Neuronal stem cell (in vitro differentiated cells): ENCODE data around the gene ZBED1.
A peak's percentile ranks its signal among the peaks of the same experiment; 100 is the strongest.

ENCODE experiments used
- DNase-seq: peaks from one replicate; pipeline ENCODE4 v3.0.0-alpha.2; 2013; ENCODE audit warnings: low spot score
- H2AFZ ChIP-seq: one replicate; pipeline ENCODE4 v1.6.1; 2013; ENCODE audit warnings: mild to moderate bottlenecking, low read length, inconsistent platforms
- H2AK5ac ChIP-seq: 2 replicates; pipeline ENCODE4 v1.6.1; 2013; ENCODE audit warnings: low read depth, mild to moderate bottlenecking, inconsistent platforms, low read length, moderate library complexity, mixed read lengths
- H2BK120ac ChIP-seq: 2 replicates; pipeline ENCODE4 v1.6.1; 2013; ENCODE audit warnings: low read depth, mild to moderate bottlenecking, inconsistent platforms, low read length, moderate library complexity, mixed read lengths
- H2BK12ac ChIP-seq: one replicate; pipeline ENCODE4 v1.6.1; 2013; ENCODE audit warnings: low read length, inconsistent platforms
- H2BK15ac ChIP-seq: 2 replicates; pipeline ENCODE4 v1.6.1; 2013; ENCODE audit warnings: mild to moderate bottlenecking, low read length, inconsistent platforms, mixed read lengths
- H2BK5ac ChIP-seq: one replicate; pipeline ENCODE4 v1.6.1; 2013; ENCODE audit warnings: inconsistent platforms, mild to moderate bottlenecking, low read length, moderate library complexity
- H3K14ac ChIP-seq: one replicate; pipeline ENCODE4 v1.6.1; 2013; ENCODE audit warnings: low read length, inconsistent platforms
- H3K18ac ChIP-seq: 2 replicates; pipeline ENCODE4 v1.6.1; 2013; ENCODE audit warnings: low read length, inconsistent platforms
- H3K23ac ChIP-seq: 2 replicates; pipeline ENCODE4 v1.6.1; 2013; ENCODE audit warnings: low read depth, mild to moderate bottlenecking, mixed read lengths, low read length, inconsistent platforms; ENCODE audit not compliant: poor library complexity
- H3K27ac ChIP-seq: replicated peaks from 3 replicates; pipeline ENCODE4 v1.5.1; 2013; ENCODE audit warnings: low read length, inconsistent platforms
- H3K27me3 ChIP-seq, 3 experiments: 2 replicates each; pipeline ENCODE4 v1.6.1; 2013; ENCODE audit warnings: low read length in 3 of 3, mild to moderate bottlenecking in 2 of 3, inconsistent platforms in 1 of 3, low read depth in 1 of 3, mixed read lengths in 1 of 3, moderate library complexity in 1 of 3; ENCODE audit not compliant: control insufficient read depth in 3 of 3, insufficient read depth in 3 of 3
- H3K36me3 ChIP-seq, 2 donors: replicated peaks in 1 of 2; 2 replicates each; pipeline ENCODE4 v1.6.1; 2013; ENCODE audit warnings: low read length in 2 of 2; ENCODE audit not compliant: control insufficient read depth in 2 of 2, insufficient read depth in 2 of 2
- H3K4ac ChIP-seq: 2 replicates; pipeline ENCODE4 v1.6.1; 2013; ENCODE audit warnings: inconsistent platforms, mild to moderate bottlenecking, low read length, moderate library complexity
- H3K4me1 ChIP-seq, 2 donors: 1 replicate in 1 of 2; 2 replicates in 1 of 2; pipeline ENCODE4 v1.6.1; 2013; ENCODE audit warnings: low read length in 2 of 2, low read depth in 1 of 2; ENCODE audit not compliant: control insufficient read depth in 2 of 2, insufficient read depth in 1 of 2
- H3K4me2 ChIP-seq: one replicate; pipeline ENCODE4 v1.6.1; 2013; ENCODE audit warnings: mild to moderate bottlenecking, low read length, inconsistent platforms; ENCODE audit not compliant: insufficient read depth, poor library complexity, severe bottlenecking
- H3K4me3 ChIP-seq, 2 donors: 2 replicates each; pipeline ENCODE4 v1.5.1; 2013; ENCODE audit warnings: low read length in 2 of 2, mild to moderate bottlenecking in 2 of 2, inconsistent platforms in 1 of 2, moderate library complexity in 1 of 2
- H3K79me1 ChIP-seq: one replicate; pipeline ENCODE4 v1.6.1; 2013; ENCODE audit warnings: low read depth, mild to moderate bottlenecking, inconsistent platforms, low read length, moderate library complexity
- H3K9ac ChIP-seq: one replicate; pipeline ENCODE4 v1.6.1; 2013; ENCODE audit warnings: mild to moderate bottlenecking, low read depth, low read length, inconsistent platforms; ENCODE audit not compliant: poor library complexity
- H3K9me3 ChIP-seq, 2 donors: replicated peaks in 1 of 2; 2 replicates each; pipeline versions ENCODE3 to v1.6.1; 2013; ENCODE audit warnings: low read length in 2 of 2, mild to moderate bottlenecking in 2 of 2, inconsistent platforms in 1 of 2, low read depth in 1 of 2, mixed read lengths in 1 of 2, moderate library complexity in 1 of 2; ENCODE audit not compliant: control insufficient read depth in 2 of 2, insufficient read depth in 1 of 2
- H4K8ac ChIP-seq: one replicate; pipeline ENCODE4 v1.6.1; 2013; ENCODE audit warnings: low read depth, mild to moderate bottlenecking, inconsistent platforms, low read length, moderate library complexity
- H4K91ac ChIP-seq: one replicate; pipeline ENCODE4 v1.6.1; 2013; ENCODE audit warnings: low read length, low read depth, mild to moderate bottlenecking, inconsistent platforms; ENCODE audit not compliant: poor library complexity
- WGBS, 2 donors: extraction: QIAGEN DNeasy Blood & Tissue Kit; methylation state at CpG; one replicate each; pipeline ENCODE4 v1.1.7; 2013; ENCODE audit warnings: missing lambda C conversion rate in 2 of 2, mixed read lengths in 1 of 2; ENCODE audit not compliant: insufficient read length in 2 of 2, insufficient replicate concordance in 1 of 2; ENCODE audit errors: extremely low coverage in 2 of 2; 5-methylcytosine and 5-hydroxymethylcytosine counted together

ZBED1 gene

GRCh38 chrX:2489446-2490445, 11.0 kb downstream of the ZBED1 start:
- Histone ChIP-seq H3K79me1 (peaks cover 13% of the 10 kb centered on the region), H3K27me3 (no peaks in the 10 kb centered on the region), H4K8ac (peak overlapping the region; percentile 6), H3K4me1 (peaks cover 0 to 9% of the 10 kb centered on the region in 2 donors), H3K18ac (peak overlapping the region; percentile 63), H2BK120ac (no peak overlapping the region), H3K36me3 (peaks cover 30 to 93% of the 10 kb centered on the region in 2 donors), H2AFZ (no peak overlapping the region), H4K91ac (no peak overlapping the region), H3K4me3 (no peak overlapping the region), H2BK15ac (no peak overlapping the region), H3K4ac (peak overlapping the region; percentile 85), H3K9ac (no peak overlapping the region), H3K23ac (peak overlapping the region; percentile 73), H3K14ac (peak overlapping the region; percentile 56), H2AK5ac (no peak overlapping the region), H3K27ac (no peak overlapping the region), H2BK5ac (no peak overlapping the region), H3K4me2 (no peak overlapping the region), H2BK12ac (no peak overlapping the region), H3K9me3 (peaks cover 0 to 3% of the 10 kb centered on the region in 2 donors)
- no peak for DNase-seq
- no CpG with 5 or more reads among the region's 65 CpGs for WGBS, 2 donors

DNA sequence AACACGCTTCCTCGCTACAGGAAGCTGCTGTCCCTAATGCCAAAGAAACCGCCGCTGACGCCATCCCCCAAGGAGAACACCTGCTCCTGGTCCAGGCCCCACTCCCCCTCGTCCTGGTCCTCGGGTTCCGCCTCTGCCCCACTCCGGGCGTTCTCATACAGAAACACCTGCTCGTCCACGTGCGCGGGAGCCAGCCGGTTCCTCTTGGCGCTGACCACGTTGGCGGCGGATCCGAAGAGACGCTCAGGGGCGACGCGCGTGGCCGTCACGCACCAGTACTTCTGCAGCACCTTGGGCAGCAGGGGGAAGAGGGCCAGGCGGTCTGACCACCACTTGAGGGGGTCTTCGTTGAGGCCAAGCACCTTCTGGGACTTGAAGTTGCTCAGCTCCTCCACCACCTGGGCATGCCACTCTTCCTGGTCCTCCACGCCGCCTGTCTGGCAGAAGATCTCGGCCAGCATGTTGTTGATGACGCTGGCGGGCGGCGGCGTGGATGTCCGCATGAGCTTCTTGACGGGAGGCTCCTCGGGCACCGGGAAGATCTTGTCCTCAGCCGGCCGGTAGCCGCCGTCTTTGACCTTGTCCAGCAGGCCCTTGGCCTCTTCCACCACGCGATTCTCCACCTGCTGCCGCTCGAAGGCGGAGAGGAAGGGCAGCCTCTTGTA, 12.0 kb downstream of the ZBED1 start:
- no peak overlapping the region for H2BK12ac ChIP-seq
- H3K27ac ChIP-seq = no peak overlapping the region
- H3K36me3 ChIP-seq = peaks cover 30 to 88% of the 10 kb centered on the region in 2 donors
- H2BK5ac ChIP-seq = no peak overlapping the region
- peaks cover 13% of the 10 kb centered on the region for H3K79me1 ChIP-seq
- H3K23ac ChIP-seq = peak overlapping the region; percentile 67
- no peaks in the 10 kb centered on the region for H3K27me3 ChIP-seq
- H3K4me1 ChIP-seq = peaks cover 0 to 13% of the 10 kb centered on the region in 2 donors
- no peak overlapping the region for H3K4me3 ChIP-seq
- WGBS, 2 donors = no CpG with 5 or more reads among the region's 50 CpGs
- peak overlapping the region; percentile 69 for H3K18ac ChIP-seq
- no peak for DNase-seq
- no peak overlapping the region for H3K4me2 ChIP-seq
- no peak overlapping the region for H2AK5ac ChIP-seq
- H3K9ac ChIP-seq = peak overlapping the region; percentile 51
- no peak overlapping the region for H2AFZ ChIP-seq
- H4K8ac ChIP-seq = no peak overlapping the region
- H3K14ac ChIP-seq = no peak overlapping the region
- H2BK15ac ChIP-seq = no peak overlapping the region
- H2BK120ac ChIP-seq = no peak overlapping the region
- H4K91ac ChIP-seq = peak overlapping the region; percentile 16
- H3K9me3 ChIP-seq = peaks cover 0 to 3% of the 10 kb centered on the region in 2 donors
- no peak overlapping the region for H3K4ac ChIP-seq

DNA sequence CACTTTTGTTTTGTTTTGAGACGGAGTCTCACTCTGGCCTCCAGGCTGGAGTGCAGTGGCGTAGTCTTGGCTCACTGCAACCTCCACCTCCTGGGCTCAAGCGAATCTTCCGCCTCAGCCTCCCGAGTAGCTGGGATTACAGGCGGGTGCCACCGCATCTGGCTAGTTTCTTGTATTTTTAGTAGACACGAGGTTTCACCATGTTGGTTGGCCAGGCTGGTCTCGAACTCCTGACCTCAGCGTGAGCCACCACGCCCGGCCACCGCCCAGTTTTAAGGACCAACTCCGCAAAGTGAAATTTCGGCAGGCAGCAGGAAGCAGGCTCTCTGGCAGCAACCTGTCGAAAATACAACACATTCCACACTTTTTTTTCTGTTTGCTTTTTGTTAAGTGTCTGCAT, 13.4 kb downstream of the ZBED1 start:
- Histone ChIP-seq H2BK120ac (no peak overlapping the region), H2AK5ac (no peak overlapping the region), H4K8ac (no peak overlapping the region), H3K4me3 (no peak overlapping the region), H2BK5ac (no peak overlapping the region), H3K14ac (no peak overlapping the region), H3K4ac (no peak overlapping the region), H3K18ac (no peak overlapping the region), H3K4me1 (peaks cover 0 to 13% of the 10 kb centered on the region in 2 donors), H3K79me1 (peaks cover 12% of the 10 kb centered on the region), H3K36me3 (peaks cover 30 to 77% of the 10 kb centered on the region in 2 donors), H2BK15ac (no peak overlapping the region), H4K91ac (no peak overlapping the region), H2BK12ac (no peak overlapping the region), H3K9me3 (peaks cover 0 to 3% of the 10 kb centered on the region in 2 donors), H3K4me2 (no peak overlapping the region), H3K23ac (no peak overlapping the region), H3K27me3 (no peaks in the 10 kb centered on the region), H3K9ac (no peak overlapping the region), H3K27ac (no peak overlapping the region), H2AFZ (no peak overlapping the region)
- no CpG with 5 or more reads among the region's 16 CpGs for WGBS, 2 donors
- no peak for DNase-seq
